ENCODE results near the gene ANO2. TPM values are rescaled to one million over a fixed set of nuclear protein-coding genes. Genes with fewer than 3 reads are reported as not detected.

Gene ANO2
- polyA plus RNA-seq, 2 donors = 1.3 to 1.4 TPM

GRCh38 chr12:5587711-5588121 lies 357.3 kb downstream of the ANO2 start:
- Histone ChIP-seq H3K4me3 (ENCODE audit: low read depth in 1 of 2, low read length in 2 of 2) (no peak overlapping the region), H3K27me3 (ENCODE audit: control insufficient read depth in 1 of 2, insufficient read depth in 2 of 2, low read length in 2 of 2) (no peaks in the 10 kb centered on the region), H3K36me3 (ENCODE audit: control insufficient read depth in 2 of 2, insufficient read depth in 2 of 2, low read length in 1 of 2) (no peaks in the 10 kb centered on the region), H3K27ac (ENCODE audit: low read depth in 2 of 2, low read length in 1 of 2) (no peak overlapping the region), H3K9me3 (ENCODE audit: control insufficient read depth in 2 of 2, insufficient read depth in 1 of 2, low read depth in 1 of 2, low read length in 1 of 2) (peaks cover 0 to 2% of the 10 kb centered on the region in 2 donors), H3K4me1 (ENCODE audit: control insufficient read depth in 2 of 2, insufficient read depth in 2 of 2, low read length in 1 of 2) (no peaks in the 10 kb centered on the region)
- 63 to 69% methylated on average over 5 of the region's 5 CpGs for WGBS, 2 donors

GRCh38 chr12:5586201-5586600 lies 358.9 kb downstream of the ANO2 start:
- 49 to 56% methylated on average over 4 of the region's 4 CpGs for WGBS, 2 donors

GRCh38 chr12:5585178-5585577 lies 359.9 kb downstream of the ANO2 start:
- Histone ChIP-seq H3K27me3 (ENCODE audit: control insufficient read depth in 1 of 2, insufficient read depth in 2 of 2, low read length in 2 of 2) (no peaks in the 10 kb centered on the region), H3K9me3 (ENCODE audit: control insufficient read depth in 2 of 2, insufficient read depth in 1 of 2, low read depth in 1 of 2, low read length in 1 of 2) (peaks cover 0 to 2% of the 10 kb centered on the region in 2 donors), H3K36me3 (ENCODE audit: control insufficient read depth in 2 of 2, insufficient read depth in 2 of 2, low read length in 1 of 2) (no peaks in the 10 kb centered on the region), H3K27ac (ENCODE audit: low read depth in 2 of 2, low read length in 1 of 2) (no peak overlapping the region), H3K4me1 (ENCODE audit: control insufficient read depth in 2 of 2, insufficient read depth in 2 of 2, low read length in 1 of 2) (no peaks in the 10 kb centered on the region), H3K4me3 (ENCODE audit: low read depth in 1 of 2, low read length in 2 of 2) (no peak overlapping the region)
- 67 to 76% methylated on average over 4 of the region's 4 CpGs for WGBS, 2 donors

More at GRCh38 chr12:5586201-5586600, 358.9 kb downstream of the ANO2 start:
- H3K27ac ChIP-seq (ENCODE audit: low read depth in 2 of 2, low read length in 1 of 2) = no peak overlapping the region
- peaks cover 0 to 2% of the 10 kb centered on the region in 2 donors for H3K9me3 ChIP-seq (ENCODE audit: control insufficient read depth in 2 of 2, insufficient read depth in 1 of 2, low read depth in 1 of 2, low read length in 1 of 2)
- no peaks in the 10 kb centered on the region for H3K4me1 ChIP-seq (ENCODE audit: control insufficient read depth in 2 of 2, insufficient read depth in 2 of 2, low read length in 1 of 2)
- no peaks in the 10 kb centered on the region for H3K36me3 ChIP-seq (ENCODE audit: control insufficient read depth in 2 of 2, insufficient read depth in 2 of 2, low read length in 1 of 2)
- no peak overlapping the region for H3K4me3 ChIP-seq (ENCODE audit: low read depth in 1 of 2, low read length in 2 of 2)
- no peaks in the 10 kb centered on the region for H3K27me3 ChIP-seq (ENCODE audit: control insufficient read depth in 1 of 2, insufficient read depth in 2 of 2, low read length in 2 of 2)

GRCh38 chr12:5584412-5585175 lies 360.5 kb downstream of the ANO2 start:
- Histone ChIP-seq H3K36me3 (ENCODE audit: control insufficient read depth in 2 of 2, insufficient read depth in 2 of 2, low read length in 1 of 2) (no peaks in the 10 kb centered on the region), H3K9me3 (ENCODE audit: control insufficient read depth in 2 of 2, insufficient read depth in 1 of 2, low read depth in 1 of 2, low read length in 1 of 2) (peaks cover 0 to 2% of the 10 kb centered on the region in 2 donors), H3K4me1 (ENCODE audit: control insufficient read depth in 2 of 2, insufficient read depth in 2 of 2, low read length in 1 of 2) (no peaks in the 10 kb centered on the region), H3K4me3 (ENCODE audit: low read depth in 1 of 2, low read length in 2 of 2) (no peak overlapping the region), H3K27ac (ENCODE audit: low read depth in 2 of 2, low read length in 1 of 2) (no peak overlapping the region), H3K27me3 (ENCODE audit: control insufficient read depth in 1 of 2, insufficient read depth in 2 of 2, low read length in 2 of 2) (no peaks in the 10 kb centered on the region)
- 77 to 79% methylated on average over 9 of the region's 9 CpGs for WGBS, 2 donors

- H3K4me1 ChIP-seq (ENCODE audit: control insufficient read depth in 2 of 2, insufficient read depth in 2 of 2, low read length in 1 of 2) = peaks cover 0 to 2% of the 10 kb centered on the region in 2 donors
- H3K27ac ChIP-seq (ENCODE audit: low read depth in 2 of 2, low read length in 1 of 2) = no peak overlapping the region
- H3K4me3 ChIP-seq (ENCODE audit: low read depth in 1 of 2, low read length in 2 of 2) = no peak overlapping the region
- H3K27me3 ChIP-seq (ENCODE audit: control insufficient read depth in 1 of 2, insufficient read depth in 2 of 2, low read length in 2 of 2) = no peaks in the 10 kb centered on the region
- H3K36me3 ChIP-seq (ENCODE audit: control insufficient read depth in 2 of 2, insufficient read depth in 2 of 2, low read length in 1 of 2) = no peaks in the 10 kb centered on the region
- H3K9me3 ChIP-seq (ENCODE audit: control insufficient read depth in 2 of 2, insufficient read depth in 1 of 2, low read depth in 1 of 2, low read length in 1 of 2) = peaks cover 0 to 2% of the 10 kb centered on the region in 2 donors
- 90 to 91% methylated on average over 4 of the region's 4 CpGs for WGBS, 2 donors
Observed at GRCh38 chr12:5582541-5582940, 362.5 kb downstream of the ANO2 start.

- Histone ChIP-seq H3K36me3 (ENCODE audit: control insufficient read depth in 2 of 2, insufficient read depth in 2 of 2, low read length in 1 of 2) (no peaks in the 10 kb centered on the region), H3K4me1 (ENCODE audit: control insufficient read depth in 2 of 2, insufficient read depth in 2 of 2, low read length in 1 of 2) (peaks cover 0 to 2% of the 10 kb centered on the region in 2 donors), H3K9me3 (ENCODE audit: control insufficient read depth in 2 of 2, insufficient read depth in 1 of 2, low read depth in 1 of 2, low read length in 1 of 2) (peaks cover 0 to 2% of the 10 kb centered on the region in 2 donors), H3K4me3 (ENCODE audit: low read depth in 1 of 2, low read length in 2 of 2) (no peak overlapping the region), H3K27me3 (ENCODE audit: control insufficient read depth in 1 of 2, insufficient read depth in 2 of 2, low read length in 2 of 2) (no peaks in the 10 kb centered on the region), H3K27ac (ENCODE audit: low read depth in 2 of 2, low read length in 1 of 2) (no peak overlapping the region)
- 69 to 78% methylated on average over 5 of the region's 5 CpGs for WGBS, 2 donors
Observed at GRCh38 chr12:5582018-5582417, 363.0 kb downstream of the ANO2 start.

GRCh38 chr12:5581616-5582015 lies 363.4 kb downstream of the ANO2 start:
- 79 to 80% methylated on average over 4 of the region's 4 CpGs for WGBS, 2 donors
- Histone ChIP-seq H3K9me3 (ENCODE audit: control insufficient read depth in 2 of 2, insufficient read depth in 1 of 2, low read depth in 1 of 2, low read length in 1 of 2) (peaks cover 0 to 2% of the 10 kb centered on the region in 2 donors), H3K4me1 (ENCODE audit: control insufficient read depth in 2 of 2, insufficient read depth in 2 of 2, low read length in 1 of 2) (peaks cover 0 to 2% of the 10 kb centered on the region in 2 donors), H3K27ac (ENCODE audit: low read depth in 2 of 2, low read length in 1 of 2) (no peak overlapping the region), H3K36me3 (ENCODE audit: control insufficient read depth in 2 of 2, insufficient read depth in 2 of 2, low read length in 1 of 2) (no peaks in the 10 kb centered on the region), H3K27me3 (ENCODE audit: control insufficient read depth in 1 of 2, insufficient read depth in 2 of 2, low read length in 2 of 2) (no peaks in the 10 kb centered on the region), H3K4me3 (ENCODE audit: low read depth in 1 of 2, low read length in 2 of 2) (no peak overlapping the region)

- H3K4me1 ChIP-seq (ENCODE audit: control insufficient read depth in 2 of 2, insufficient read depth in 2 of 2, low read length in 1 of 2) = peaks cover 0 to 2% of the 10 kb centered on the region in 2 donors
- WGBS, 2 donors = 47 to 60% methylated on average over 3 of the region's 3 CpGs
- H3K36me3 ChIP-seq (ENCODE audit: control insufficient read depth in 2 of 2, insufficient read depth in 2 of 2, low read length in 1 of 2) = no peaks in the 10 kb centered on the region
- H3K27ac ChIP-seq (ENCODE audit: low read depth in 2 of 2, low read length in 1 of 2) = no peak overlapping the region
- H3K4me3 ChIP-seq (ENCODE audit: low read depth in 1 of 2, low read length in 2 of 2) = no peak overlapping the region
- no peaks in the 10 kb centered on the region for H3K27me3 ChIP-seq (ENCODE audit: control insufficient read depth in 1 of 2, insufficient read depth in 2 of 2, low read length in 2 of 2)
- H3K9me3 ChIP-seq (ENCODE audit: control insufficient read depth in 2 of 2, insufficient read depth in 1 of 2, low read depth in 1 of 2, low read length in 1 of 2) = peaks cover 0 to 2% of the 10 kb centered on the region in 2 donors
Observed at GRCh38 chr12:5581019-5581418, 364.0 kb downstream of the ANO2 start.

GRCh38 chr12:5578775-5579174 lies 366.3 kb downstream of the ANO2 start:
- H3K36me3 ChIP-seq (ENCODE audit: control insufficient read depth in 2 of 2, insufficient read depth in 2 of 2, low read length in 1 of 2) = no peaks in the 10 kb centered on the region
- no peaks in the 10 kb centered on the region for H3K9me3 ChIP-seq (ENCODE audit: control insufficient read depth in 2 of 2, insufficient read depth in 1 of 2, low read depth in 1 of 2, low read length in 1 of 2)
- H3K4me3 ChIP-seq (ENCODE audit: low read depth in 1 of 2, low read length in 2 of 2) = no peak overlapping the region
- no peak overlapping the region for H3K27ac ChIP-seq (ENCODE audit: low read depth in 2 of 2, low read length in 1 of 2)
- H3K4me1 ChIP-seq (ENCODE audit: control insufficient read depth in 2 of 2, insufficient read depth in 2 of 2, low read length in 1 of 2) = peaks cover 0 to 2% of the 10 kb centered on the region in 2 donors
- 23 to 33% methylated on average over 3 of the region's 3 CpGs for WGBS, 2 donors
- H3K27me3 ChIP-seq (ENCODE audit: control insufficient read depth in 1 of 2, insufficient read depth in 2 of 2, low read length in 2 of 2) = no peaks in the 10 kb centered on the region

- no peak overlapping the region for H3K27ac ChIP-seq (ENCODE audit: low read depth in 2 of 2, low read length in 1 of 2)
- no peak overlapping the region for H3K4me3 ChIP-seq (ENCODE audit: low read depth in 1 of 2, low read length in 2 of 2)
- WGBS, 2 donors = 66 to 77% methylated on average over 8 of the region's 8 CpGs
- no peaks in the 10 kb centered on the region for H3K36me3 ChIP-seq (ENCODE audit: control insufficient read depth in 2 of 2, insufficient read depth in 2 of 2, low read length in 1 of 2)
- no peaks in the 10 kb centered on the region for H3K9me3 ChIP-seq (ENCODE audit: control insufficient read depth in 2 of 2, insufficient read depth in 1 of 2, low read depth in 1 of 2, low read length in 1 of 2)
- no peaks in the 10 kb centered on the region for H3K27me3 ChIP-seq (ENCODE audit: control insufficient read depth in 1 of 2, insufficient read depth in 2 of 2, low read length in 2 of 2)
- peaks cover 0 to 2% of the 10 kb centered on the region in 2 donors for H3K4me1 ChIP-seq (ENCODE audit: control insufficient read depth in 2 of 2, insufficient read depth in 2 of 2, low read length in 1 of 2)
Observed at GRCh38 chr12:5577741-5578140, 367.3 kb downstream of the ANO2 start.
